GM18873 (cell line): ENCODE results near the gene MAPK4.
"Not testable (repeated sequence)": the region's sequence is repeated elsewhere in the genome, so short reads cannot be mapped to it uniquely, and the experiment has no call there.

Experiments
- ATAC-seq: cut with Tn5 transposase; IDR thresholded peaks from one replicate; pipeline ENCODE4 v1.9.1; 2021; ENCODE audit warnings: mild to moderate bottlenecking, moderate library complexity, moderate number of reproducible peaks; ENCODE audit not compliant: unreplicated experiment, low FRiP score

The MAPK4 gene

DNA sequence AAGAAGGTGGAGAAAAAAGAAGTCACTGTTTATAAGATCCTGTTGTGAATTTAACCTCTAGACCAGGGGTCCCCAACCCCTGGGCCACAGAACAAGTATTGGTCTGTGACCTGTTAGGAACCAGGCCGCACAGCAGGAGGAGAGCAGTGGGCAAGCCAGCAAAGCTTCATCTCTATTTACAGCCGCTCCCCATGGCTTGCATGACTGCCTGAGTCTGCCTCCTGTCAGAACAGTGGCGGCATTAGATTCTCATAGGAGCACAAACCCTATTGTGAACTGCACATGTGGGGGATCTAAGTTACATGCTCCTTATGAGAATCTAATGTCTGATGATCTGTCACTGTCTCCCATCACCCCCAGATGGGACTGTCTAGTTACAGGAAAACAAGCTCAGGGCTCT is 13.3 kb downstream of the MAPK4 start:
- ATAC-seq, result not testable (repeated sequence)

DNA sequence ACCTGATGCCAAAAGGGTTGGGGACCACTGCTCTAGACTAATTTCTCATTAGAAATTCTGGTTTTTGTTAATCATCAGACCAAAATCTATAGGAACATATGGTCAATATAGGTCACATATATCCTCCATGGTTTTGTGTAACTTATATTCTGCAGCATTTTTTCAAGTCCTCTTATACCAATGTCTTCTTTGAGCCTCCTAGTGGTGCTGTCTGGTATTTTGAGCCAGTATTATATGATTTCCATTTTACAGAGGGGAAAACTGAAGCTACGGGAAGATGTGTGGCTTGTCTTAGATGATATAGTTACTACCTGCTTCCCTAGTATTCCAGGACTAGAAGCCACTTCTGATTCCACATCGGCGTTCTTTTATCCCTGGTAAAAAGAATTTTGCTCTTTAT is 13.8 kb downstream of the MAPK4 start:
- ATAC-seq, result no peak

DNA sequence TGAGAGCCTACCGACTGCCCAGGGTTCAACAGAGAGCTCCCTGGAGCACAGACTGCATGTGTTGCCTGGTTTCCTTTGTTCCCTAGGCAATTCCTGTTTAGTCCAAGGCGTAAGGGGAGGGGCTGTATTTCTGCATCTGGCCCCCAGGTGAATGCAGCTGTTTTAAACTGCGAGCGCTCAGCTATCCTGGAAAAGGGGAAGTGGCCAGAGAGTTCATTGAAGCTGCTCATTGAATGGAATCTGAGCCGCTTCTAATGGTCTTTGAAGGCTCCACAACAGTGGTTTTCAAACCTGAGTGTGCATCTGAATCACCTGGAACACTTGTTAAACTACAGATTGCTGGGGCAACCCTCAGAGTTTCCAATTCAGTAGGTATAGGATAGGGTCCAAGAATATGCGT is 18.1 kb downstream of the MAPK4 start:
- no peak for ATAC-seq

DNA sequence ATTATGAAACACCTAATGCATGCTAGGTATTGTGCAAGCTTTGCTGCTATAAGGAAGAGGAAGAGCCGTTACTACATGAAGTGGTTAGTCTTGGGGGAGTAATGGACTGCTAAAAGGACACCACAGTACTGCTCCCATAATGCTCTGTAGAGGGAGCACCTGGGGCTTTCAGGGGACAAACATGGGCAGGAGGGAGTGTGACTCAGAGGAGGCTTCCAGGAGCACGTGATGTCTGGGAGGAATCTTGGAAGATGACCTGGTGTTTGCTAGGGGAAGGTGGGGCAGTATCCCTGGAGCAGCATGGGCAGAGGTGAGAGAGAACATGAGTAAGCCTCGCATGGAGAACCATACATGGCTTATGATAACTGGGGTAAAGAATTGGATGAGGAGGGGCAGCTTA is 18.8 kb downstream of the MAPK4 start:
- no peak for ATAC-seq

DNA sequence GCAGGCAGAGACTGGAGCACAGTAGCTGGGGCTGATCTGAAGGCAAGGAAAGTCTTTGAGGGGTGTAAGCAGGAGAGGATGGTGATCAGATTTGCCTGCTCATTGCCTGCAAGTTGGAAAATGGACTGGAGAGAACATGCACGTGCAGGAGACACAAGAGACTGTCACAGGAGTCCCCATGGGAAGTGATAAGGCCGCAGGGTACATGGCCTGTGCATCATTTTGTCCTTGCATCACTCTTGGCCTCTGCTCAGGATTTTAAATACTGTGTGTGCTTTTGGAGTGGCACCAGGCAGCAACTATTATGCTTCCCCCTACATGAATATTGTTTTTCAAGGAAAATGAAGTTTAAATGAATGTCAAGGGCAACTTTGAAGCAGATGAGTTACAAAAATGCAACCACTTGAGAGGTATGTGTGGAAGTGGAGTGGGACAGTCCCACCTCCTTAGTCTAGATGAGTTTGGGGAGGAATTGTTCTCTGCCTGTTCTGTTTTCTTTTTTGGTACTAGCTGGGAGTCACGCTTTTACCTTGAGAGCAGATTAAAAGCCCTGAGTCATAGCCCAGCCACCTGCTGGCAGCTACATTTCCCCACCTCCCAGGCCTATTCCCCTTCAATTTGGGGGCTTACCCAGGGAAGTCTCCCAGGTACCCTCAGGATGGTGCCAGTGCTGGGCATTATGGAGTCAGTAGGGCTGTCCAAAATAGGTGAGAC is 19.3 kb downstream of the MAPK4 start:
- ATAC-seq, result no peak

DNA sequence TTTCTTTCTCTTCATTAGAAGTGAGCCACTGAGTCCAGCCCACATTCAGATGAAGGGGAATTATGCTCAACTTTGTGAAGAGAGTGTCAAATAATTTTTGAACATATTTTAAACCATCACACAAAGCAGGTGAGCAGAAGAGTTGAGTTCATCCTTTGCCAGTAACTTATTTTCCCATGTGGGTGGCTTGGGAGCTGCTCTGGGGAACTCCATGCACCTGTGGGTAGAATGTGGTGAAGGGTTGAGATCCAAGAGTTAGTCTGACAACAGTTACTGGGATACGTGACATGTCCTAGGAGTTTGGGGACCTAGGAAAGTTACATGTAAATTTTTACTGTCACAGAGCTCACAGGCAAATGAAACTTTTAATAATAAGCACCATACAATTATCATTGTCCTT is 21.6 kb downstream of the MAPK4 start:
- ATAC-seq, result no peak

DNA sequence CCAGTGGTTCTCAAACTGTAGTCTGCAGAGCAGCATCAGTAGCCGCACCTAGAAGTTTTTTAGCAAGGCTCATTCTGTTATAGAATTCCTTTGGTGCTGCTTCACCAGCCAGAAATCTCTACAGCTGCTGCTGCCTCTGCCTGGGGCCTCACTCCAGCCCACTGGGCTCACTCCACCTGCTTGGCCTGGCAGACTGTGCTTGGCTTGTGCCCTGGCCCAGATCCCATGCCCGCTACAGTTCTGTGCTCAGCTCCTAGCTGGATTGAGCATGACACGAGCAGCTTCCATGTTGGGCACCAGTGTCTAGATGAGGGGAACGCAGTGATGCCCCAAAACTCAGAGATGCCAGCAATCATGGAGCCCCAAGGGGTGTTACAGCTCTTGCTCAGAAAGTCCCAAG is 22.6 kb downstream of the MAPK4 start:
- ATAC-seq, result no peak

DNA sequence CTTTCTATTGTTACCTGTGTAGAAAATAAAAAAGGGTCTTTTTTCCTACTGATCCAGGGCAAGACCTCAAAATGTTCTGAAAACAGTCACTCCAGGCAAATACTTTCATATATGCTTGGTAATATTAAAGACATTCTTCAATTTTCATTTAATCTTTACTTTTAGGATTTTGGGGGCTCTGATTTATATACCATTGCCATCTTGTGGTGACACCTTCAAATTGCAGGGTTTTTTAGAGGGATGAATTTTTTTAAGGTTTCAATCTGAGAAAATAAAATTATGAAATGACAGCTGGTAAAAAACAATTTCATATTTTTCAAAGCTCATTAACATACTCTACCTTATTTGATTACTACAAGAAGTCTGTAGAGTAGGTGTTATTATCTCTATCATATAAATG is 26.8 kb downstream of the MAPK4 start:
- ATAC-seq, result no peak

DNA sequence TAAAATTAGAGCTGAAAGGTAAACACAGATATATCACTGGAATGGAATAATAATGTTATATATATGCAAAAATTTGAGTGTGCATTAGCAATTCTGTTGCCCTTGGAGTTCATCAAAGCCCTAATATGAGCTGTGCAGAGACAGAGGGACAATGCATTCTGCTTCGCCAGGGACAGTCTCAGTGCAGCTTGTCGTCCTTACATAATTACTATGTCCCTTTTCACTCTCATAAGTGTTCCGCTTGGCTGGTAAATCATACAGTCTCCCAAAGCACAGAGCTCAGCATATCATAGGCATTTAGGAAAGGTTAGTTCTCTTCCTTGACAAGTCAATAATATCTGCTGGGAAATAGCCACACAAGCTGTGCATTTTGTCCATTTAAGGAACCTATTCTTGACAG is 30.7 kb downstream of the MAPK4 start:
- ATAC-seq, result no peak

DNA sequence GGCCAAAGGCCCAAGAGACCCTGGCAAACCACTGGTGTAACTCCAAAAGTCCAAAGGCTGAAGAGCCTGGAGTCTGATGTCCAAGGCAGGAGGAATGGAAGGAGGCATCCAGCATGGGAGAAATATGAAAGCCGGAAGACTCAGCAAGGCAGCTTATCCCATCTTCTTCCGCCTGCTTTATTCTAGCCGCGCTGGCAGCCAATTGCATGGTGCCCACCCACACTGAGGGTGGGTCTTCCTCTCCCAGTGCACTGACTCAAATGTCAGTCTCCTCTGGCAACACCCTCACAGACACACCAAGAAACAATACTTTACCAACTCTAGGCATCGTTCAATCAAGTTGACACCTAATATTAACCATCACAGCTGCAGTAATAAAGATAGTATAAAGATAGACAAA is 34.1 kb downstream of the MAPK4 start:
- no peak for ATAC-seq

DNA sequence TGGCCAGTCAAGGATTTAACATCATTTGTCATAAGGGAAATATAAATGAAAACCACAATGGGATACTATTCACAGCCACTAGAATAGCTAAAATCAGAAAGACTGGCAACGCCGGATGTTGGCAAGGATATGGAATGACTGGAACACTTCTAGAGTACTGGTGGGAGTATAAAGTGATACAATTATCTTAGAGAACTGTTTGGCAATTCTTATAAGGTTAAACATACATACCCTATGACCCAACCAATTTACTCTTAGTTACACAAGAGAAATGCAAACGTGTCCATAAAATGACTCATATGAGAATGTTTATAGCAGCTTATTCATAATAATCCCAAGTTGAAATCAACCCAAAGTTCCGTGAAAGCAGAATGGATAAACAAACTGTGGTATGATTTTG is 35.1 kb downstream of the MAPK4 start:
- no peak for ATAC-seq

DNA sequence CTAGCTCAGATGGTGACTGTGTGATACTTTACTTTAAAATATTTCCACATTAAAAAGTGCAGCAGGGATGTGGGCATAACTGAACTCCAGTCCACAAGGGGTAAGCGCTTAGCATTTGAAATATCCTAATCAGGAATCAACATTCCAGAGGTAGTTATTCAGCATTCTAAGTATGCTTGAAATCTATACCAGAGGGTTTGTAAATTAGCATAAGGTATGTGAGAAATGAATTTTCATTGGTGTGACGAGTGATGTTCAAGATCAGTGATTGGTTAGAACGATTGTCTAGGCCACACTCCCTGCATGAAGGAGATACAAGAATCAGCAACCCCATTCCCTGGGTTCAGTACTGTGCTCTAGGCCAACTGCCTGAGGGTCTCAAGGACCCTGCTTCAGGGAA is 42.6 kb downstream of the MAPK4 start:
- no peak for ATAC-seq

DNA sequence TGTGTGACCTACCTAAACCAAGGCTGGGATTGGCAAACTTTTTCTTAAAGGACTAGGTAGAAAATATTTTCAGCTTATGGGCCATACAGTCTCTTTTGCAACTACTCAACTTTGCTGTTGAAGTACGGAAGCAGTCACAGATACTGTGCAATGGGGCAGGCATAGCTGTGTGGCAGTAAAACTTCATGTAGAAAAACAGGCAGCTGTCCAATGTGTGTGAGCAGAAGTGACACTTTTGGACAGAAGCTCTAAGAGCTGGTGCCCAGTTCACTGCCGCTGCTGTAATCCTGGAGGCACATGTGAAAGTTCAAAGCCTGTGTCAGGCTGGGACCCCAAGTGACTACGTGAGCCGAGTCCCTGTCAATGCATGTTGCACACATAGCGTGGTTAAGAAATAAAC is 46.7 kb downstream of the MAPK4 start:
- no peak for ATAC-seq

DNA sequence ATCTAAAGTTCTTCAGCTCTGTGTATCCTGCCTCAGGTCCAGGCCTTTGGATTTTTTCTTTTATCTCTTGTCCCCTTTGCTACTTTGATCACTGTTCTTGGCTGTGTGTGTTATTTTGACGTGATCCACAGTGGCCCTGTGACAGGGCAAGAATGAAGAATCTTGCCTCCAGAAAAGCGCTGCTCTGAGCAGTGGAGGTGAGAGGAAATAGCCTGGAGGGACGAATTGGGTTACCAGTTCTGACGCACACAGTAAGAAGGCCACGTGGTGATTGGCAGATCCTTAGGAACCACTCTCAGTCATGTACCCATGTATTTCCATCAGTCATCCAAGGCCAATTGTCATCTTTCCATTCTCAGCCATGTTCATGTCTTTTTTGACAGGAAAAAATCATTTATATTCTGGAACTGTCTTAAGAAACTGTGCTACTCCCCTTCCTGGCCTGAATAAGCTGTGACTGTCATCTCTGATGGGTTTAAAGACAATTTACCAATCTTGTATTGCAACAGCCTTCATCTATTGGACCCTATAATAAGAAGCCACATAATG is 47.6 kb downstream of the MAPK4 start:
- no peak for ATAC-seq

DNA sequence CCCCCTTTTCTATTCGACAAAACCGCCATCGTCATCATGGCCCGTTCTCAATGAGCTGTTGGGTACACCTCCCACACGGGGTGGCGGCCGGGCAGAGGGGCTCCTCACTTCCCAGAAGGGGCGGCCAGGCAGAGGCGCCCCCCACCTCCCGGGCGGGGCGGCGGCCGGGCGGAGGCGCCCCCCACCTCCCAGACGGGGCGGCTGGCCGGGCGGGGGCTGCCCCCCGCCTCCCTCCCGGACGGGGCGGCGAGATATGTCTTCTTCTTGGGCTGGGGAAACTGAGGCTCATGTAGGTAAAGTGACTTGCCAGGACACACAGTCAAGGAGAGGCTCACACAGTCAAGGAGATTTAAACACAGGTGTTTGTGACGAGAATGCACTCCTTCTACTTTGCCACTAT is 49.3 kb downstream of the MAPK4 start:
- not testable (repeated sequence) for ATAC-seq

DNA sequence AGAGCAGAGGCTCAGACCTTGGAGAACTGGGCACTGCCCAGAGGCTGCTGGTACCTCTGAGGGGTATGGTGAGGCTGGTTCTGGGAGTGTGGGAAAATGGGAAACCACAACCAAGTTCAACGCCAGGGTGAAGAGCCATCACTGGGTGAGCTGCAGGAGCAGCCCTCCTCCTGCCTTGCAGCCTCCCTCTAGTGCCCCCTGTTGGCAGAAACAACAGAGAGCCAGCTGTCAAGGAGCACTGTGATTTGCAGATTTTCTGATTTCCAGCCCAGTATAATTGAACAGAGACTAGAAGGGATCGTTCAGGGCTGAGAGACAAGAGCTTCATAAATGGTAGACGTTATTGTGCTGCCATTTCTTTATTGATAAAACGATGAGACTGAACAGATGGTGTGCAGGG is 50.5 kb downstream of the MAPK4 start:
- no peak for ATAC-seq

DNA sequence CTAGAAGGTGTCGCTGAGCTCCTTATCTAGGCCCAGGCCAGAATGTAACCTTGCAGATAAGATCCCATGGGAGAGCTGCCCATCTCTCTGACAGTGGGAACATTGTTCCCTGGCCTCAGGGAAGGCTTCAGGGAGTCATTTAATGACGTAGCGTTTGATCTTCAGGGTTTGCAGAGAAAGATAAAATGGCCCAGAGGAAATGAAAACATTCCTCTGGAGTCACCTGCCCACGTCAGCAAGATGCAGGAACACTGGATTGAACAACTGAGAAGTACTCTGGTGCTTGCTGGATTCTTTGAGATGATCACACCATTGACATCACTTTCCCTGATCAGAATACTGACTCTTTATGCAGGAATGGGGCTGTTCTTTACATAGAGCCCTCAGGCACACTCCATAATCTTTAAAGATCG is 51.6 kb downstream of the MAPK4 start:
- no peak for ATAC-seq

DNA sequence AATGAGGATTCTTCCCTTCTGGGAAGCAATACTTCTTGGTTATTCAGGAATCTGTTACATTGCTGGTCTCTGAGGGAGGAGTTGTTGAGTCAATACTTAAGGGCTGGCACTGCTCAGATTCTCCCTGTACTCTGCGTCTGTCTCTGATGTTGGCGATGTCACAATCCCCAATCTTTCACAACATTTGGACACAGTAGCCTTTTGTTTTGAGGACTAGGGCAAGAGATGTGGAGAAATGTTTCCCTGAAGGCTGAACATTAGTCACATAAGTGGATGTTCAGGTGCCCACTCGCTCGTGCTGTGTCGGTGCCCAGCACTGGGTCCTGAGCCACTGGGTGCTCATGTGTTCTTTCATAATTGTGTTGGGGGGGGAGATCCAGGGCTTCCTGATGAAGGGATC is 55.0 kb downstream of the MAPK4 start:
- no peak for ATAC-seq

DNA sequence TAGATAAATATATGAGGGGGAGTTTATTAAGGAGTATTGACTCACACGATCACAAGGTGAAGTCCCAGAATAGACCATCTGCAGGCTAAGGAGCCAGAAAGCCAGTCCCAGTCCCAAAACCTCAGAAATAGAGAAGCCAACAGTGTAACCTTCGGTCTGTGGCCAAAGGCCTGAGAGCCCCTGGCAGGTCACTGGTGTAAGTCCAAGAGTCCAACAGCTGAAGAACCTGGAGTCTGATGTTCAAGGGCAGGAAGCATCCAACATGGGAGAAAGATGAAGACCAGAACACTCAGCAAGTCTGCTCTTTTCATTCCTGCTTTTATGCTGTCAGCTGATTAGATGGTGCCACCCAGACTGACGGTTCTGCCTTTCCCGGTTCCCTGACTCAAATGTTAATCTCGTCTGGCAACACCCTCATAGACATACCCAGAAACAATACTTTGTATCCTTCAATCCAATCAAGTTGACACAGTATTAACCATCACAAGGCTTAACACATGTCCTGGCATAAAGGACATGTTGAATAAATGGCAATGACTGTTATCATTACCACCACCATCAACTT is 56.7 kb downstream of the MAPK4 start:
- no peak for ATAC-seq

DNA sequence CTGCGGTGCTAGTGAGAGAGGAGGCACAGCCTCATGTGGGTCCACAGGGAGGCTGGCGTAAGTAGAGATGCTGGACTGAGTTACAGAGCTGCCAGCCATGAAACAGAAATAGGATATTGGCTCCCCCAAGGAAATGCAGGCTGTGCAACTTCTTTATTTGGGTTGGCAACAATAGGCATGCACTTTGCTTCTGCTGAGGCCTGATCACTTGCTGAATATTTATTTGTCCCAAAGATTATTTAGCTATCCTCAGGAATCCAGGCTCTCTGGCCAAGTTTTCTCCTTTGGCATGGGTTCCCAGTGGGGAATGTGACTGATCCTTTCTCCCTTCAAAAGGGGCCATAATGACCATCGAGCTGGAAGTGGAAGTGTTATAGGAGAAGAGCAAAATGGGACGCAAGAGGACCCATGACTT is 60.0 kb downstream of the MAPK4 start:
- ATAC-seq, result no peak

DNA sequence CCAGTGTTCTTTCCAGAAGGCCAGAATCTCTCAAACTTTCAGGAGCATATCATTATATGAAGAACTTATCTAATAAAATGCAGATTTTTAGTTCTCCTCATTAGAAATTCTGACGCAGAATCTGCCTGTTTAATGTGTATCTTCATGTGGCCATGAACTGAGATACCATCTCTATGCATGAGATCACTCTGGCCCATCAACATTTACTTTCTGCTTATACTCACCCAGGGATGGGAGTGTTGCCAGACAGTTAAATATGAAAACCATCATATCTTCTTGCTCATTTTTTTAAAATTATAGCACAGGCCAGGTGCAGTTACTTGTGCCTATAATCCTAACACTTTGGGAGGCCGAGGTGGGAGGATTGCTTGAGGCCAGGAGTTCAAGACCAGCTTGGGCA is 60.4 kb downstream of the MAPK4 start:
- ATAC-seq, result no peak

DNA sequence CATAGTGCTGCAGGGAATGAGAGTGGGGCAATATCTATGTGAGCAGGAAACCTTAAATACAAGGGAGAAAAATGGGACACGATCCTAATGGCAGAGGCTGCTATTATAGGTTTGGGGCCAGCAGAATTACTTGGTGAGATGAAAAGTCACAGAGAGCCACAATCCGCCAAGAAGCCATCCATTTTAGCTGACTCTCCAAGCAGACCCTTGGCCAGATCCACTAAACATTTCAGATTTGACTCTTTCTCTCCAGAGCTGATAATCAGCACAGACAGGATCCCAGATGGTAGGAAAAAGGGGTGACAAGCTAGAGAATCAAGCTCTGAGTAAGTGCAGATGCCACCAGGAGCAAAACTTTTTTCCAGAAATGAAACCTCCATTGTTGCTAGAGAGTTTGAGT is 61.5 kb downstream of the MAPK4 start:
- ATAC-seq, result no peak
